Activated gamma-delta T cell treated with Interleukin-2 at 50 U/mL for 16 hours (primary cell): Measurements from ENCODE around the gene ZBTB20.

Source experiments
- DNase-seq: peaks from one replicate; pipeline ENCODE4 v3.0.0-alpha.2; 2020

Gene ZBTB20

GRCh38 chr3:114562557-114562956 lies 584.5 kb downstream of the ZBTB20 start:
- no peak for DNase-seq

GRCh38 chr3:114558271-114558670 lies 588.8 kb downstream of the ZBTB20 start:
- no peak for DNase-seq

- no peak for DNase-seq
Measured at GRCh38 chr3:114557791-114558190, 589.3 kb downstream of the ZBTB20 start.

- DNase-seq = no peak
Measured at GRCh38 chr3:114556657-114557213, 590.4 kb downstream of the ZBTB20 start.

- DNase-seq = no peak
Measured at GRCh38 chr3:114554731-114555130, 592.4 kb downstream of the ZBTB20 start.

- no peak for DNase-seq
Measured at GRCh38 chr3:114553949-114554593, 593.0 kb downstream of the ZBTB20 start.

GRCh38 chr3:114552527-114552812 lies 594.6 kb downstream of the ZBTB20 start:
- no peak for DNase-seq

- no peak for DNase-seq
Measured at GRCh38 chr3:114551770-114552526, 595.1 kb downstream of the ZBTB20 start.

GRCh38 chr3:114550165-114550564 lies 596.9 kb downstream of the ZBTB20 start:
- DNase-seq = no peak

- DNase-seq = no peak
Measured at GRCh38 chr3:114545193-114545592, 601.9 kb downstream of the ZBTB20 start.

GRCh38 chr3:114542359-114542758 lies 604.7 kb downstream of the ZBTB20 start:
- DNase-seq = no peak

GRCh38 chr3:114539525-114539924 lies 607.6 kb downstream of the ZBTB20 start:
- DNase-seq = no peak

- DNase-seq = no peak
Measured at GRCh38 chr3:114538211-114538610, 608.9 kb downstream of the ZBTB20 start.

GRCh38 chr3:114528517-114528916 lies 618.6 kb downstream of the ZBTB20 start:
- no peak for DNase-seq

- DNase-seq = no peak
Measured at GRCh38 chr3:114527036-114527644, 619.9 kb downstream of the ZBTB20 start.

GRCh38 chr3:114525278-114525677 lies 621.8 kb downstream of the ZBTB20 start:
- no peak for DNase-seq

GRCh38 chr3:114519415-114519814 lies 627.7 kb downstream of the ZBTB20 start:
- no peak for DNase-seq

- DNase-seq = no peak
Measured at GRCh38 chr3:114518206-114518808, 628.8 kb downstream of the ZBTB20 start.

- no peak for DNase-seq
Measured at GRCh38 chr3:114510201-114510600, 636.9 kb downstream of the ZBTB20 start.

- no peak for DNase-seq
Measured at GRCh38 chr3:114509756-114510155, 637.3 kb downstream of the ZBTB20 start.

GRCh38 chr3:114508976-114509375 lies 638.1 kb downstream of the ZBTB20 start:
- DNase-seq = no peak

- DNase-seq = no peak
Measured at GRCh38 chr3:114508208-114508607, 638.9 kb downstream of the ZBTB20 start.

GRCh38 chr3:114506591-114507300 lies 640.3 kb downstream of the ZBTB20 start:
- no peak for DNase-seq
